Stimulated activated CD4-positive, alpha-beta T cell treated with anti-CD3 and anti-CD28 coated beads, Interleukin-15, amount 100 ng/mL, for 1 hour (primary cell): ENCODE results near the gene TYK2.
A peak's percentile ranks its signal among the peaks of the same experiment; 100 is the strongest.
"Not testable (repeated sequence)": the region's sequence is repeated elsewhere in the genome, so short reads cannot be mapped to it uniquely, and the experiment has no call there.

Experiments
- DNase-seq, 2 donors: peaks; one replicate each; pipeline ENCODE4 v3.0.0-alpha.2; 2020; ENCODE audit warnings: low read depth in 1 of 2, low spot score in 1 of 2

TYK2 gene

DNA sequence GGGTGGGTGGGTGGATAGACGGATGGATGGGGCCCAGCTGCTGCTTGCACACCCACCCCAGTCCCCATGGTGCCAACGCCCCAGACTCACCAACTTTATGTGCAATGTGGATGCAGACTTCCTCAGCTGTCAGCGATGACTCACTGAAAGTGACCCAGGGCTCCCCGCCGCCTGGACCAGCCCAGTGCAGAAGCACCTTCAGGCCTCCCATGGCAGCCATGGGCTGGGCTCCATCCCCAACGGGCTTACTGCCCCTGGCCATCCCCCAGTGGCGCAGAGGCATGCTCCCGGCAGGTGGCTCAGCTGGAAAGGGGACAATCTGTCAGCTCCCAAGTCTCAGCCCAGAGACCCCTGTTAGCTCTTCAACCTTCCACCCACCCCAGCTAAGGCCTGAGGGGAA, 2.2 kb downstream of the TYK2 start:
- no peak for DNase-seq

DNA sequence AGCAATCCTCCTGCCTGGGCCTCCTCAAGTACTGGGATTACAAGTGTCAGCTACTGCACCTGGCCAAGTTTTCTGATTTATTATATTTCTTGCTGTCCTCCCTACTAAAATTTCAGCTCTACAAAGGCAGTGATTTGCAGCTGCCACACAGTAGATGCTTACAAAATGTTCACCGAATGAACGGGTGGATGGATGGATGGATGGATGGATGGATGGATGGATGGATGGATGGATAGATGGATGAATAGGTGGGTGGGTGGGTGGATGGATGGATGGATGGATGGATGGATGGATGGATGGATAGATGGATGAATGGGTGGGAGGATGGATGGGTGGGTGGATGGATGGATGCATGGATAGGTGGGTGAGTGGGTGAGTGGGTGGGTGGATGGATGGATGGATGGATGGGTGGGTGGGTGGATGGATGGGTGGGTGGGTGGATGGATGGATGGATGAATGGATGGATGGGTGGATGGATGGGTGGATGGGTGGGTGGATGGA, 3.2 kb downstream of the TYK2 start:
- not testable (repeated sequence) for DNase-seq

DNA sequence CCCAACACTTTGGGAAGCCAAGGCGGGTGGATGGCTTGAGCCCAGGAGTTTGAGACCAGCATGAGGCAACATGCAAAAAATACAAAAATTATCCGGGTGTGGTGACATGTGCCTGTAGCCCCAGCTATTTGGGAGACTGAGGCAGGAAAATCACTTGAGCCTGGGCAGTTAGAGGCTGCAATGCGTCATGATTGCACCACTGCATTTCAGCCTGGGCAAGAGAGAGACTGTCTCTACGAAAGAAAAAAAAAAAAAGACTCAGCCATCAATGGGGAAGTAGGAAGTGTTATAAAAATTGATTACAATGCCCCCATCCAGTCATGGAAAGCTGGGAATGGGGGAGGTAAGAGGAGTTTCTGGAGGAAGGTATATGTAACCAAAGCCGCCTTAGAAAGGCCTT, 5.4 kb downstream of the TYK2 start:
- no peak for DNase-seq

DNA sequence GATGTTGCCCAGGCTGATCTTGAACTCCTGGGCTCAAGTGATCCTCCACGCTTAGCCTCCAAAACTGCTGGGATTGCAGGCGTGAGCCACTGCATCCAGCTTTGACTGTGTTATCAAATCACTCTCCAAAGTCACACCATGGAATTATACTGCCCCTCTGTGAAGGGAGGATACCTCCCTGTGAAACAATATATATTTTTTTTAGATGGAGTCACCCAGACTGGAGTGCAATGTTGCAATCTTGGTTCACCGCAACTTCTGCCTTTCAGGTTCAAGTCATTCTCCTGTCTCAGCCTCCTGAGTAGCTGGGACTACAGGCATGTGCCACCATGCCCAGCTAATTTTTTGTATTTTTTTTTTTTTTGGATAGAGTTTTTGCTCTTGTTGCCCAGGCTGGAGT, 7.7 kb downstream of the TYK2 start:
- no peak for DNase-seq

DNA sequence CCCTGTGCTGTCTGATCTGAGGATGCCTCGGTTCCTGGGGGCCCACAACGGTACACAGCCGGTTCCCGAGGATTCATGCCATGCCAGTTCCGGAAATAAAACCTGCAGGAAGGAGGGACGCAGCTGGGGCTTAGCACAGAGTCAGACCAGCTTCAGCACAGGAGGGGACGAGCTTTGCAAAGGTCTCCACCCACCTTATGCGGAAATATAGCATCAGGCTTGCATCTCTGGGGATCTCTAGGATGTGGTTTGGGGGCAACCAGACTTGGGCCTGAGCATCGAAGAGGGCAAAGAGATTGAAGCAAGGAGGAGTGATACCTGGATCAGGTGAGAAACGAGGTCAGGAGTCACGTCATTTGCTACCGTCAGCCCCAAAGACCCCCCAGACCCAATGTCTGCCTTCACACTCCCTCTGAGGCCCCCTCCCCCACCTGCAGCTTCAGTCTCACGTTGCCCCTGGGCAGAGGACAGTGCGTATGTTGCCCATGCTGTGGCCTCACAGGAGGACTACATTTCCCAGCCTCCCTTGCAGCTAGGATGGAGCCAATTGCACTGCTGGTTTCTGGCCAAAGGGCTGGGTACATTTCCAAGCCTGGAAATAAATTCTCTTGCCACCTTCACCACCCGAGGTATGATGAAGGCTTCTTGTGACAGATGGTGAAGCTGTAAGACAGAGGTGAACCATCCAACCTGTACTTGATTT, 12.1 kb downstream of the TYK2 start:
- no peak for DNase-seq

DNA sequence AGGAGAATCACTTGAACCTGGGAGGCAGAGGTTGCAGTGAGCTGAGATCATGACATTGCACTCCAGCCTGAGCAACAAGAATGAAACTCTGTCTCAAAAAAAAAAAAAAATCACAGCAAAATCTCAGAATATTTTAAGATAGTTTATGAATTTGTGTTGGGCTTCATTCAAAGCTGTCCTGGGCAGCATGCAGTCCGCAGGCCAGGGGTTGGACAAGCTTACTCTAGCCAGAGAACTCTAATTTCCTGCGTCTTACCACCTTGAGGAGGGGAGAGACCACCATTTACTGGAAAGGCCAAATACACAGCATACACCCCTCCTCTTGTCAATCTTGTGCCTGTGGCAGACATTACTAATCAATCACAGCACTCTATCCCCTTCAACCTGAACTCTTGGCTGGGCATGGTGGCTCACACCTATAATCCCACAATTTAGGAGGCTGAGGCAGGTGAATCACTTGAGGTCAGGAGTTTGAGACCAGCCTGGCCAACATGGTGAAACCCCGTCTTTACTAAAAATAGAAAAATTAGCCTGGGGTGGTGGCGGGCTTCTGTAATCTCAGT, 13.3 kb downstream of the TYK2 start:
- DNase-seq = not testable (repeated sequence)

DNA sequence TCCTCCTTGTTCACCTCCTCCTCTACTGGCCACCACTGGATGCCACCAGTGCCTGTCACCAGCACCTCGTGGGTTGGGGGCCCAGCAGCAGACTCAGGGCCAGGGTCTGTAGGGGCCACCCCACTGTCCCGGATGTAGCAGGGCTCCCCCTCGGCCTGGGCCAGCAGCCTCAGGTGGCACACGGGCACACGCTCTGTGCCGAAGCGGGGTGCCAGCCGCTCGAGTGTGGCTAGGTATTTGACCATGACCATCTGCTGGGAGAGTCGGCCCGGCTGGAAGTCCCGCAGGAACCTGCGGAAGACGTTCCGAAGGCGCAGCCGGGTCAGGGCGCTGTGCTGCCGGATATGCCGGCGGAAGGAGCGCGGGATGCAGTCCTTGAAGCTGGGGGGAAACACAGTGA, 14.9 kb downstream of the TYK2 start:
- no peak for DNase-seq

DNA sequence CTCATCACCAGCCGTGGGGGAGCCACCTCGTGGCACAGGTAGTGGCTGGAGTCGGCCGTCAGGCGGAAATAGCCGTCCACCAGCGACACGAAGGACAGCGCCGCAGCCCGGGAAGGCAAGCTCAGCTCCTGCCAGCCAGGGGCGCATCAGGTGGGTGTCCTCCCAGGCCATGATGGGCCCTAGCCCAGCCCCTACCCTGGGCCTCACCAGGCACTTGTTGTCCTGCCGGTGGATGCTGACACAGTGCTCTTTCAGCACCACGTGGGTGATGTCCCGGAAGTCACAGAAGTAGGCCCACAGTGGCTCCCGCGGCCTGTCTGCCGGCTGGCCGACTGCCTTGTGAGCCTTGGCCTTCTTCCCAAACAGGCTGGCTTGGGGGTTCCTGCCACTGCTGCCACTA, 15.7 kb downstream of the TYK2 start:
- DNase-seq = no peak

DNA sequence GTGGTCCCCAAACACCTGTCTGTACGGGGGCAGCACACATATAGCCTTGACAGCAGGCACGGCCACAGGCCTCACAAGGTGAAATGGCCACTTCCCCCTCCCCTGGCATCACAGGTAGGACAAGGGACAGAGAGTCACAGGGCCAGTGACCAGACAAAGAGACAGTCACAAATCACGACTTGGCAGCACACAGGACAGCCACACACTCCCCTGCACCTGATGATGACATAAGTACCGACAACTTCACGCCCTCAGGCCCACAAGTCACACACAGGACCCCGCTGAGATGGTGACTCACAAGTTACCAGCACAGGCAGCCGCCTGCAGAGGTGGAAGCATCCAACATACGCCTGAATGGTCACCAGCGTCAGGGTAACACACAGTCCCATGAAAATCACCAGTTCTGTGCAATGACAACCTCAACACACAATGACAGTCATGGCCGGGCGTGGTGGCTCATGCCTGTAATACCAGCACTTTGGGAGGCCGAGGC, 16.5 kb downstream of the TYK2 start:
- DNase-seq = no peak

DNA sequence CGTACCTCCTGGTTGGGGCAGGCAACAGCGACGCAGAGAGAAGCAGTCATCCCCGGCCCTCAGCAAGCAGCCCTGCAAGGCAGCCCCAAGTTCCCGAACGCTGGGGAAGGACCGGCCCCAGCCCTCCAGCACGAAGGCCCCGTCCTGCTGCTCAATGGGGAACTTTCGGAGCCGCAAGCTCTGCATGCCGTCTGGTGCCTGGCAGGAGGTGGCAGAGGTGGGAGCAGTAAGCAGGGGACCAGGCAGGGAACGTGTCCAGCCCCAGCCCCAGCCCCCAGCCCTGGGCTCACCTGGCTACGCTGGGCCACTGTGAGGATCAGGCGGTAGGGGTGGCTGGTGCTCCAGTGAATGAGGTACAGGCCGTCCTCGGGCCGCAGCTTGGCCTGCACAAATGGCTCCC, 18.1 kb downstream of the TYK2 start:
- DNase-seq = no peak

DNA sequence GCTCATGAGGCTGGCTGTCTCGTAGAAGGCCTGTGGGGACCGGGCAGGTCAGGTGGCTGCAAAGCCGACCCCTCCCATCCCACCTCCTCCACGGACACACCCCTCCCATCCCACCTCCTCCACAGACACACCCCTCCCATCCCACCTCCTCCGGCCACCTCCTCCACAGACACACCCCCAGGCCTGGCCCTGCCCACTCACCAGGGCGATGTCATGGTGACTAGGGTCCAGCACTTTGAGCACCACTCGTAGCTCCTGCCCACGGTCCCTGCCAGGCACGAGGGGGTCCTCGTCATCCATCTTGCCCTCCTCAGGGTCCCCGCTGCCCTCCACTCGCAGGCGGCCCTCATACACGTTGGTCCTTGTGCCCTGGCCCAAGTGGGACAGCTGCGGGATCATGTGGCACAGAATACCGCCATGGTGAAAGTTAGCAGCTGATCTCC, 18.8 kb downstream of the TYK2 start:
- DNase-seq = no peak

DNA sequence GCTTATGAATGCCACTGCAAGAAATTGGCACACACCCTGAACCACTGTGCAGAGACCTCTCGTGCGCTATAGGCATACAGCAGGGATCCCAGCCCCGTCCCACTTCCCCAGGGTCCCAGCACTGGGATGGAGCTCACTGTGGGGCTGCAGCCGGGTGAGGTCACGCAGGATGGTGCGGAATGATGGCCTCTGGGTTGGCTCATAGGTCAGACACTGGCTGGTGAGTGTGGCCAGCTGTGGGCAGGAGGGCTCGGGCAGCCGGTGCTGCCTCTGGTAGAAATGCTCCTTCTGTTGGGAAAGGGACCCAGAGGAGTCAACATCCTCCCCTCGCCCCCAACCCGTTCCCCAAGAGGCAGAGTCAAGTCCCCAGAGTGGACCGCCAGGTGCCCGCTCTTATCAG, 23.9 kb downstream of the TYK2 start:
- no peak for DNase-seq

DNA sequence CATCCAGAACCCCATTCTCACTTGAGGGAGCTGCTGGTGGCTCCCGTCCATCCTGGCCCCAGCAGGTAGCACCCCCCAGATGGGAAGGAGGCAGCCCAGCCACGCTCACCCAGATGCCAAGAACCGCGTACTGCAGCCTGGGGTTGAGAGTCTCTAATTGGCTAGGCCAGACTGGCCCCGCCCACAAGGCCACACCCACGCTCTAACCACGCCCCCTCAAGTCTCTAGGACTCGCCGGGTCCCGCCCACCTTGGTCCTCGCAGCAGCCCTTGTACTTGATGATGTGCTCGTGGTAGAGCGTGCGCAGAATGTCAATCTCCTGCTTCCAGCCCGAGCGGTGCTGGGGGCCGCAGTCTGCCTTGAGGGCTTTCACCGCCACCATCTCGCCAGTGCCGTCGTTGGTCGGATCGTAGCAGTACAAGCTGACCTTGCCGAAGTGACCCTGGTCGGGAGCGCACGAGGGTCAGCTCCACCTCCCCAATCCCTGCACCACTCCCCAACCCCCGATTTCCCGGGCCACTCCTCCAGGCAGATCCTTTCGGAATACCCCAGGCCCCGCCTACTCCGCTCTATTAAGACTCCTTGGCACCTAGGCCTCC, 26.5 kb downstream of the TYK2 start:
- peak in 1 of 2 donors; percentile 43 for DNase-seq

DNA sequence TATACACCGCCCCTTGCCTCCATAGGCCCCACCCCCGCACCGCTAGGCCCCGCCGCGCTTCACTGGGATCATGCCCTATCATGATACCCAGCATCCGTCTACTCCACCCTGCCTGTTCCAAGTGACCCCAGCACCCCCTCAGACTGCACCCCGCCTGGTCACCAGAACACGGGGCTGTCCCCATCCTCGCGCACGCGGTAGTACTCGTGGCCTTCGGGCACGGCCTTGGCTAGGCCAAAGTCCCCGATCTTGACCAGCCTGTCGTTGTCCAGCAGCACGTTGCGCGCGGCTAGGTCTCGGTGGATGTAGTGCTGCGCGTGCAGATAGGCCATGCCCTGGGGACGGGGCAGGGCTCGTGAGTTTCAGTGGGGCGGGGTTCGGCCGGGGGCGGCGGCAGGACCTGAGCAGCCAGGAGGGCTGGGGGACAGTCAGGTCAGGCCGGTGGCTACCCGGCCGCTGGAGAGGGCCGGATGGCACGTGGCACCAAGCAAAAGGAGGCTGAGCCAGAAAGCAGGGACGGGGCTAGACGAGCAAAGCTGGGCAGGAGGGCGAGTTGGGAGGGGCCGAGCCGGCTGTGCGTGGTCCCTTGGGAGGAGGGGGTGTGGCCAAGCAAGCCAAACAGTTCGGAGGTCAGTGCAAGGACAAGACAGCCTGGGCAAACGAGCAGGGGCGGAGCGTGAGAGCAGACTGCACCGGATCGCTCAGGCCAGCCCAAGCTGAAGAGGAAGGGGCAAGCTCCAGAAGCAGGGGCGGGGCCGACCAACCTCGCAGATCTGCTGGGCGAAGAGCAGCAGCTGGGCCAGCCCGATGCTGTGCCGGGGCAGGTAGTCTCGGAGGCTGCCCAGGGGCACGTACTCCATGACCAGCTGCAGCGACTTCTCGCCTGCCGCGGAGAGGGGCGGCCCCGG, 27.4 kb downstream of the TYK2 start:
- DNase-seq = no peak

DNA sequence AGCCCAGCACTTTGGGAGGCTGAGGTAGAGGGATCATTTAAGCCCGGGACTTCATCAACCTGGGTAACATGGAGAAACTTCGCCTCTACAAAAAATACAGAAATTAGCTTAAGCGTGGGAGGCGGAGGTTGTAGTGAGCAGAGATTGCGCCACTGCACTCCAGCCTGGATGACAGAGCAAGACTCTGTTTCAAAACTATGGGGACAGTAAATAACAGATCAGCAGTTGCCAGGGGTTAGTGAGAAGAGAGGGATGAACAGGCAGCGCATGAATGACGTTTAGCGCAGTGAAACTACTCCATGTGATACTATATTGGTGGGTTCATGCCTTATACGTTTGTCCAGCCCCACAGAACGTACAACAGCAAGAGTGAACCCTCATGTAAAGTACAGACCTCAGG, 33.9 kb downstream of the TYK2 start:
- DNase-seq = no peak

DNA sequence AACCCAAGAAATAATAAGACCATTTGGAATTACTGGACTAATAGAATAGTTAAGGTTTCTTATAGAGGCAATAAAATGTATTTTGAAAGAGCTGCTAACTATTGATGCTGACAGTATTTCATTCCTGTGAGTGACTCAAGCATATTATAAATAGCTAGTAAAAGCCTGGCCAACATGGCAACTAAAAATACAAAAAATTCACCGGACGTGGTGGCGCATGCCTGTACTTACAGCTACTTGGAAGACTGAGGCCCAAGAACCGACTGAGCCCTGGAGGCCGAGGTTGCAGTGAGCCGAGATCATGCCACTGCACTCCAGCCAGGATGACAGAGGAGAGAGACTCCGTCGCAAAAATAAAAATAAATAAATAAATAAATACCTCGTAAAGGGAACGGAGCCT, 35.6 kb downstream of the TYK2 start:
- DNase-seq = no peak

DNA sequence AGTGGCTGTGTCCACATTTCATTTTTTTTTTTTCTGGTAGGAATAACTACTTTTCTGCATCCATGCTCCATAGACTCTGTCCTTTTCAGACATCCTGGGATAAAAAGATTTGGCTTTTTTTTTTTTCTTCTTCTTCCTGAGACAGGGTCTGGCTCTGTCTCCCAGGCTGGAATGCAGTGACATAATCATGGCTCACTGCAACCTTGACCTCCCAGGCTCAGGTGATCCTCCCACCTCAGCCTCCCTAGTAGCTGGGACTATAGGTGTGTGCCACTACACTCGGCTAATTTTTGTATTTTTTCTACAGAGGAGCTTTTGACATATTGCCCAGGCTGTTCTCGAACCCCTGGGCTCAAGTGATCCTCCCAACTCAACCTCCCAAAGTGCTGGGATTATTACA, 36.9 kb downstream of the TYK2 start:
- DNase-seq = no peak

DNA sequence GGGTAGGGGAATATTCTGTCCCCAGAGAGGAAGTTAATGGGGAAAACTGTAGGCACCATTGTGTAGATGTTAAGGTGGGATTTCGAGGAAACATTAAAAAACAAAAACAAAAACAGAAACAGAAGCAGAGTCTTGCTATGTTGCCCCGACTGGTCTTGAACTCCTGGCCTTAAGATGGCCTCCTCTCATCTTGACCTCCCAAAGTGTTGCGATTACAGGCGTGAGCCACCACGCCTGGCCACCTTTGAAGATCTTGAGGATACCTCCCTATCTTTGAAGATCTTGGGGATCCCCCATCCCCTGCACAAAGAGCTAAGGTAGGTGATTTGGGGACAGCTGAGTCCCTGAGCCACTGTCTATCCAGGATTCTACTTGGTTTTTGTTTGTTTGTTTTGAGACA, 40.4 kb downstream of the TYK2 start:
- DNase-seq = no peak

DNA sequence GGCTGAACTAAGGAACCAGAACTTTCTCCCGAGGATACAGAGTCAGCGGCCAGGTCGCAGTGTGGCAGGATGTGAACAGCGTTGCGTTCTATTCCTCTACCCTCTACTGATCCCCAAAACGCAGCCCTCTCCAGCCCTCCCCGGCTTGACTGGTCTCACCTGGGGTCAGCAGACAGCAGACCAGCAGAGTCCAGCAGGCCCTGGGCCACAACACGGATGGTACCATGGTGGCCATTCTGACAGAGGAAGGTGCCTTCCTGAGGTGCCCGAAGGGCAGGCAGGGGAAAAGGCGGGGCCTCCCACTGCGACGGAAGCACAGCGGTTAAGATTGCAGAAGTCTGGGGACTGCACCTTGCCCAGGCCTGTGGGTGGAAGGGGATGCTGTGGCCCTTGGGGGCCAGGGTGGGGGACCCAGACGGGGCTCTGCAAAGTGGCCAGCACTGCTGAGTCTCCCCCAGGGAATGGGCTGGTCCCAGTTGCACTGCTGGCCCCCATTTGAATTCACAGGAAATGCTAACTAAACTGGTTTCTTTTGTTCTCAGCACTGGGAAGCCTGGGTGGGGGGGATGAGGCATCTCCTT, 40.9 kb downstream of the TYK2 start, which contains the start of gene ICAM3:
Gene ICAM3, minus strand, starts transcription at position 245 of the 581 bp plus-strand sequence. Its CDS starts 10 bp downstream, at position 235.
- peak; percentile 33 to 48 for DNase-seq

DNA sequence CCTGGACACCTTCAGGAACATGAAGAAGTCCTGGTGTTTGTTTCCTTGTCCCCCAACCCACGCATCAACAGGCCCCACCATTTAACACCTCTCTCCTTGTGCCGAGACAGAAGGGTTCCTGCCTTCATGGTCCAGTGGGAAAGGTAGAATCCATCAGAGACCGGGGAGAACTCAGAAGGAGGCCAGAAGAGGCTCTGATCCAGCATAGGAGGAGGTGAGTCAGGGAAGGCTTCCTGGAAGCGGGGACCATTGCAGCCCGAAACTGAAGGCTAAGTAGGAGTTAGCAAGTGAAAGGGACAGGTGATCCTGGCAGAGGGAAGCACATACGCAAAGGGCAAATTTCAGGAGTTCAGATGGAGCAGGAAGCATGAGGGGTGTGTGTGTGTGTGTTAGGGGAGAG, 41.4 kb downstream of the TYK2 start:
- DNase-seq = no peak

DNA sequence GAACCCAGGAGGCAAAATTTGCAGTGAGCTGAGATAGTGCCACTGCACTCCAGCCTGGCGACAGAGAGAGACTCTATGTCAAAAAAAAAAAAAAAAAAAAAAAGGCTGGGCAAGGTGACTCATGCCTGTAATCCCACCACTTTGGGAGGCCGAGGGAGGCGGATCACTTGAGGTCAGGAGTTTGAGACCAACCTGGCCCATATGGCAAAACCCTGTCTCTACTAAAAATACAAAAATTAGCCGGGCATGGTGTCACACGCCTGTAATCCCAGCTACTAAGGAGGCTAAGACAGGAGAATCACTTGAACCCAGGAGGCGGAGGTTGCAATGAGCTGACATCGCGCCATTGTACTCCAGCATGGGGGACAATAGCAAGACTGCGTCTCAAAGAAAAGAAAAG, 43.6 kb downstream of the TYK2 start:
- DNase-seq = not testable (repeated sequence)
